ENCODE results near the gene MXI1. TPM values are rescaled to one million over a fixed set of nuclear protein-coding genes. Genes with fewer than 3 reads are reported as not detected.
A peak's percentile ranks its signal among the peaks of the same experiment; 100 is the strongest.

The MXI1 gene
- total RNA-seq, 1 experiment from 2014 or later = 8.4 TPM

DNA sequence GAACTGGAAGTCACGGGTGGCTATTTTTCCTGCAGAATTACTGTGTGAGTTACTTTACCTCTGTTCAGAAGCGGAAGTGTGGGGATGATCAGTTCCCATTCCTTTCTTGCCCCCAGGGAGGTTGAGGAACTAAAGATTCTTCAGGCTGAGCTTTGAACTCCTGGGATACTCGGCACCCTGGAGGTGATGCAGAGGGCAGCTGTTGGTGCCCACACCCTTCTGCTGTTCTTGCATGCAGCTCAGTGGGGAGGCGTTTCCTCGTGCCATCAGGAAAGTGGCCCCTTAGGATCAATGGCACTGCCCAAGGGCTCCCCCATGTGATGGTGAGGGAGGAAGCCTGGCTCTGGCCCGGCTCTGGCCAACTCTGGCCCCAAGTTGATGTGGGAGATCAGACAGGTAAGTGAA is 44.7 kb upstream of the MXI1 start:
- Mint-ChIP-seq H3K27me3 (ENCODE audit: unreplicated experiment) (peaks cover 11% of the 10 kb centered on the region), H3K36me3 (ENCODE audit: insufficient read depth, unreplicated experiment) (no peaks in the 10 kb centered on the region), H3K4me1 (ENCODE audit: low read depth, unreplicated experiment) (no peaks in the 10 kb centered on the region), H3K4me3 (ENCODE audit: low read depth, unreplicated experiment) (no peak overlapping the region), H3K27ac (ENCODE audit: unreplicated experiment) (no peak overlapping the region), H3K9me3 (ENCODE audit: low read depth, unreplicated experiment) (no peaks in the 10 kb centered on the region)
- no TSS peak for BruUV-seq (replicated peaks)
- TF ChIP-seq, protein P1, sequence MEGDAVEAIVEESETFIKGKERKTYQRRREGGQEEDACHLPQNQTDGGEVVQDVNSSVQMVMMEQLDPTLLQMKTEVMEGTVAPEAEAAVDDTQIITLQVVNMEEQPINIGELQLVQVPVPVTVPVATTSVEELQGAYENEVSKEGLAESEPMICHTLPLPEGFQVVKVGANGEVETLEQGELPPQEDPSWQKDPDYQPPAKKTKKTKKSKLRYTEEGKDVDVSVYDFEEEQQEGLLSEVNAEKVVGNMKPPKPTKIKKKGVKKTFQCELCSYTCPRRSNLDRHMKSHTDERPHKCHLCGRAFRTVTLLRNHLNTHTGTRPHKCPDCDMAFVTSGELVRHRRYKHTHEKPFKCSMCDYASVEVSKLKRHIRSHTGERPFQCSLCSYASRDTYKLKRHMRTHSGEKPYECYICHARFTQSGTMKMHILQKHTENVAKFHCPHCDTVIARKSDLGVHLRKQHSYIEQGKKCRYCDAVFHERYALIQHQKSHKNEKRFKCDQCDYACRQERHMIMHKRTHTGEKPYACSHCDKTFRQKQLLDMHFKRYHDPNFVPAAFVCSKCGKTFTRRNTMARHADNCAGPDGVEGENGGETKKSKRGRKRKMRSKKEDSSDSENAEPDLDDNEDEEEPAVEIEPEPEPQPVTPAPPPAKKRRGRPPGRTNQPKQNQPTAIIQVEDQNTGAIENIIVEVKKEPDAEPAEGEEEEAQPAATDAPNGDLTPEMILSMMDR (IDR thresholded peaks at IDR 0.05; ENCODE audit: unreplicated experiment) = no peak
- DNase-seq = peak; percentile 14
- intact Hi-C loops (cut with micrococcal nuclease; ENCODE audit: unreplicated experiment) = no loop called here
- CTCF ChIA-PET = no interaction called here

DNA sequence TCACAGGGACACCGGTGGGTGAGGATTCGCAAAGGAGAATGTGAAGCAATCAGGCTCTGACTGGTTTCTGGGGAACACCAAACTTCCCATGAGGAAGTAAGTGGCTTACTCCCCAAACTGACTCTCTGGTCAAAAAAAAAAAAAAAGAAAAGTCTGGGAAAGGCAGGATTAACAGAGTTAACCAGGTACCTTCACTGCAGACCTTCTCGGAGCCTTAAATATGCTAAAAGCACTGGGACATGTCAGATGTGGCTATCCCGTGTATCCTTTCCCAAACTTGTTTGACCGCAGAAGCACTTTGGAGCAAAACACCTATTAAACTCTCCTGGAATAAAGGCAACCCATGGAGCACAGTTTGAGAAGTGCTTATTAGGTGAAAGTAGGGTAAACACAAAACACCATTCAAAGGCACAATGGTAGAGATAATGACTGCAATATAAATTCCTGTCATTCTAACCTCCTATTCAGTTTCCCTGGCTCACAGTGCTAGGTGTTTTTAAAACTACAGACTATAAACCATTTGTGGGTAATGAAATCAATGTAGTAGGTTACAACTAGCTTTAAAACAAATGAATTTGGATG is 44.1 kb upstream of the MXI1 start:
- DNase-seq = no peak
- no peaks in the 10 kb centered on the region for H3K36me3 Mint-ChIP-seq (ENCODE audit: insufficient read depth, unreplicated experiment)
- H3K27me3 Mint-ChIP-seq (ENCODE audit: unreplicated experiment) = peaks cover 15% of the 10 kb centered on the region
- no TSS peak for BruUV-seq (replicated peaks)
- TF ChIP-seq, protein P1 (IDR thresholded peaks at IDR 0.05; ENCODE audit: unreplicated experiment) = no peak
- no peak overlapping the region for H3K4me3 Mint-ChIP-seq (ENCODE audit: low read depth, unreplicated experiment)
- no peaks in the 10 kb centered on the region for H3K9me3 Mint-ChIP-seq (ENCODE audit: low read depth, unreplicated experiment)
- no peaks in the 10 kb centered on the region for H3K4me1 Mint-ChIP-seq (ENCODE audit: low read depth, unreplicated experiment)
- no peak overlapping the region for H3K27ac Mint-ChIP-seq (ENCODE audit: unreplicated experiment)
- CTCF ChIA-PET = no interaction called here
- intact Hi-C loops (cut with micrococcal nuclease; ENCODE audit: unreplicated experiment) = no loop called here

DNA sequence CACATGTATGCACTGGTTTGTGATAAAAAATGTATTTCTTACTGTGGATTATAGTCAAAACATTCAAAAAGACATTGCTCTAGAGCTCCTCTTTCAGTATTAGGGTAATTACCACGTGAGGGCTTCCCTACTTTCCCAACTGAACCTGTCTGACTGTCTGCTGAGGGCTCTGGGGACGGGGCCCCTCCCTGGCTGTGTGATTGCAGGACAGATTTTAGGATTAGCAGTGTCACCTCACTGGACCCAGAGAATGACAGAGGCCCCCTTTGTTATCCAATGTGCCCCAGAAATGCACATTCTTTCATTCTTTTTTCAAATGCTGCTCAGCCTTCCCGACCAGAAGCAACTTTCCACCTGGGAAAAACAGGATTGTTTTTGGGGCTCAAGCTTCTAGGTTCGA is 43.6 kb upstream of the MXI1 start:
- Mint-ChIP-seq H3K27me3 (ENCODE audit: unreplicated experiment) (peaks cover 20% of the 10 kb centered on the region), H3K4me3 (ENCODE audit: low read depth, unreplicated experiment) (no peak overlapping the region), H3K36me3 (ENCODE audit: insufficient read depth, unreplicated experiment) (no peaks in the 10 kb centered on the region), H3K27ac (ENCODE audit: unreplicated experiment) (no peak overlapping the region), H3K9me3 (ENCODE audit: low read depth, unreplicated experiment) (no peaks in the 10 kb centered on the region), H3K4me1 (ENCODE audit: low read depth, unreplicated experiment) (no peaks in the 10 kb centered on the region)
- no peak for DNase-seq
- CTCF ChIA-PET = no interaction called here
- BruUV-seq (replicated peaks) = no TSS peak
- intact Hi-C loops (cut with micrococcal nuclease; ENCODE audit: unreplicated experiment) = no loop called here
- TF ChIP-seq, protein P1 (IDR thresholded peaks at IDR 0.05; ENCODE audit: unreplicated experiment) = no peak

DNA sequence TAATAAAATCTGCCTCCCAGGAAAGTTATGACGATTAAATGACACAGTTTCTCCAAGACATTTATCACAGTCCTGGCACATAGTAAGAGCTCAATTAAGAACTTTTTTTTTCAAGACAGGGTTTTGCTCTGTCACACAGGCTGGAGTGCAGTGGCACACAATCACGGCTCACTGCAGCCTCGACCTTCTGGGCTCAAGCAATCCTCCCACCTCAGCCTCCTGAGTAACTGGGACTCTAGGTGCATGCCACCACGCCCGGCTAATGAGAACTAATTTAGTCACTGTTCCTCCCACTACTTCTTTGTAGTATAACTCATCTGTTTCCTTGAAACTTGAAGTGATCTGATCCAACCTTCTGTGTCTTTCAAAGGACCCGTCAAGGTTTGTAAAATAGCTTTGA is 42.2 kb upstream of the MXI1 start:
- CTCF ChIA-PET = interaction anchor here (0.6 kb wide), 1 partner anchor 24 kb away, joined by 4 read pairs; no protein-coding TSS in a partner anchor
- intact Hi-C loops (cut with micrococcal nuclease; ENCODE audit: unreplicated experiment) = no loop called here
- H3K9me3 Mint-ChIP-seq (ENCODE audit: low read depth, unreplicated experiment) = no peaks in the 10 kb centered on the region
- H3K36me3 Mint-ChIP-seq (ENCODE audit: insufficient read depth, unreplicated experiment) = no peaks in the 10 kb centered on the region
- BruUV-seq (replicated peaks) = no TSS peak
- no peak for DNase-seq
- no peak overlapping the region for H3K4me3 Mint-ChIP-seq (ENCODE audit: low read depth, unreplicated experiment)
- TF ChIP-seq, protein P1 (IDR thresholded peaks at IDR 0.05; ENCODE audit: unreplicated experiment) = no peak
- H3K27me3 Mint-ChIP-seq (ENCODE audit: unreplicated experiment) = peaks cover 24% of the 10 kb centered on the region
- H3K27ac Mint-ChIP-seq (ENCODE audit: unreplicated experiment) = no peak overlapping the region
- H3K4me1 Mint-ChIP-seq (ENCODE audit: low read depth, unreplicated experiment) = no peaks in the 10 kb centered on the region

Measured in Calu3 (cell line).